ENCODE results near the gene SIM2.
"Not testable (repeated sequence)": the region's sequence is repeated elsewhere in the genome, so short reads cannot be mapped to it uniquely, and the experiment has no call there.

SIM2 gene
- 0 to 3.1 (median 0) reads per million in 17 experiments for total RNA-seq

GRCh38 chr21:36698981-36699545 lies at the start of gene SIM2:
SIM2 (plus strand) TSS chr21:36699115; CDS start chr21:36699747, 632 bp downstream.
- DNase-seq = no peak

DNA sequence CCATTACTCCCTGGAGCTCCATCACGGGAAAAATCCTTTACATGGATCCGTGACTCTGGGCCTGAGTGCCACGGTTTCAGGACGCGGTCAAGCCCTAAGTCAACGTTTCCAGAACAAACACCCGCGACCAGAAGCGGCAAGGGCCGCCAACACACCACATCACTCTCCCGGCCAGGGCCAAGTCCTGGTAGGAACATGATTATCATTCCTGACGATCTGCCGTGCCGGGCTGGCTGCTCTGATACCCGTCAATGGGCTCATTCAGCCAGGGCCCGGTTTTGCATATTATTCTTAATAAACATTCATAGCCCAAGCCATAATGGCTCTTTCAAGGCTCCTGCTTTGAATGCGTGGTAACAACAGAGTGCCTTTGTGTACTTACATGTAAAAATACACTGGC lies 44.6 kb upstream of the SIM2 start:
- no peak for DNase-seq

DNA sequence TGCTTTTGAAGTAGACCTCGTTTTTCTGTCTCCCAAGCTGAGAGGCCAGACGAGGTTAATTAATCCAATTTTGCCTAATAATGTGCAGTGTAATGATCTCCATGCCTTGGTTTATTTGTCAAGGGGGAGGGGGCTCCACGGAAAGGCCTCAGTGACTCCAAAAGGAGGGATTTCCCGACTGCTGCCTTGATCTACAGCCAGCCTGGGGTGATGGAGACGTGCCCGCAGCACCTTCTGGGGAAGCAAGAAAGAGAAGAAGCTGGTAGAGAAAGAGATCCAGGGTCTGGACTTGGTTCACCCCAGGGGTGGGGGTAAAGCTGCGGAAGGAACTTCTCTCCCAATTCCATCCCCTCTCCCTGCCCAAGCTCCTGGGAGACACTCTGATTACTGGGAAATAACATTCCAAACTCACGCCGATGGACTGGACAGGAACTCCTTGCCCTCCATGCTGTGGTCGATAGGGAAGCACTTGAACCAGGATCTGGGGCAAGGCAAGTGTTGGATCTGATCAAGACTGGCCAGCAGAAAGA lies 44.1 kb upstream of the SIM2 start:
- DNase-seq = no peak

DNA sequence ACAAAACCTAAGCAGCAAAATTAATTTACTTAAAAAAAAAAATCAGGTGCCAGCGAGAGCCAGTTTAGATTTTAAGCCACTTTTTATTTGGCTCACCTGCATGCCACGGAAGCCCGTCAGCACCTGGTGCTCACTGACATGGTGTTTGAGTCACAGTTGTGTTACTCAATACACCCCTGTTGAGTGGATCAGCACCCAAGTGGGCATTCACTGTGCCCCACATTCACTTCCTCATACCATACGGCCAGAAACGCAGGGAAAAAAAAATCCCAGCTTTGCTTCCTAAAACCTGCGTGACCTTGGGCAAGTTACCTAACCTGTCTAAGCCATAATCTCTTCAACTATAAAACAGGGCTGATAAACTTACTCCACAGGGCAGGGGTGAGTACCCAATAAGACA lies 42.8 kb upstream of the SIM2 start:
- DNase-seq = peak; percentile 33 to 54 (median 52)

GRCh38 chr21:36657290-36657689 lies 41.6 kb upstream of the SIM2 start:
- not testable (repeated sequence) for DNase-seq

- no peak for DNase-seq
These were observed 40.9 kb upstream of the SIM2 start for GRCh38 chr21:36657999-36658398.

DNA sequence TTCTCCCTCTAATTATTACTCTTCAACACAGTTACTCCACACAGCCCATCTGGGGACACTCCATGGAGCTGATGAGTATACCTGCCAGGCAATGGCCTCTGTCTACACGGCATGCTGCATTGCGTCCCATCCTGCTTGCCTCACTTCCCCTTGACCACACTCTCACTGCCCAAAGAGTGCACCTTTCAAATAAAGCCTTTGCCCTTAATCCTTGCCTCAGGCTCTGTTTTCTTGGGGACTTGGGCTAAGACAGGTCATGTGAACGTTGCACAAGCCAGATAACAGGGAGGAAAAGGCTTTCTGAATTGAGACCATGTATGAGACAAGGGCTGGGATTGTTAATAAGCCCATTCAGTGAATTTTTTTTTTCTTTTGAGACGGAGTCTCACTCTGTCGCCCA lies 40.0 kb upstream of the SIM2 start:
- no peak for DNase-seq

- peak; percentile 20 to 64 (median 43) for DNase-seq
These were observed 37.2 kb upstream of the SIM2 start for GRCh38 chr21:36661511-36662309.

- no peak for DNase-seq
These were observed 35.7 kb upstream of the SIM2 start for GRCh38 chr21:36663033-36663855.

GRCh38 chr21:36664662-36664990 lies 34.3 kb upstream of the SIM2 start:
- DNase-seq = no peak

GRCh38 chr21:36665806-36666205 lies 33.1 kb upstream of the SIM2 start:
- no peak for DNase-seq

DNA sequence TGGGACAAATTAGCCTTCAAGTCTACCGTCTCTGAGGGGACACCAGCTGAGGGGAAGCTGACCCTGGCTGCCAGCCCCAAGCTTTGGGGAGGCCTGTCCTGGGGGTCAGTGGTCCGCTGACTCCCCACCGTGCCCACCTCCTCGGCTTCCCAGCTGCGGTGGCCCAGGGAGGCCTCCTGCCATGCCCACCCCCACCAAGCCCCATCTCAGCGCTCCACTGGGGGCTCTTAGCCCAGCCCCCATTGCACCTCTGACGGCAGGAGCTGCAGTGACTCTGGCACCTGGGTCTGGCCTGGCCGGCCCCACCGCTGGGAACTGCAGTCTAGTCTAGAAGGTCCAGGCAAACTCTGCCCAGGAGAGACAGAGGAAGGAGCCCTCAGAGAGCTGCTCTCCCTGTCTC lies 30.2 kb upstream of the SIM2 start:
- no peak for DNase-seq

DNA sequence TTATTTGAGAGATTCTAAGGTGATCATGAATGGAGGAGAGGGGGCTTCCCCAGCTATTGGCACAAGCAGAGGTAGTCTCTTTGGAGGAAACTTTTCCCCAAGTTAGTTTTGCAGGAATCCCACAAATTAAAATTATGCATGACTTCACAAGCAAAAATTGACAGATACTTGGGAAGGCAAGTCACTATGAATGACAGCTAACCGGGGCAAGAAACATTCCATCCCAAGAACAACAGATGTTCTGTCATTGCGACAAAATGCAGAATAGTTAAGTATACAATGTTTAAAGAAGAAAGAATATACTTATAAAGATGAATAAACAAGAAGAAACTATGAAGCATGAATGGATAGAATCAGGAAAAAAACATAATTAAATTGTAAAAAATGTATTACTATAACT lies 27.1 kb upstream of the SIM2 start:
- DNase-seq = no peak

- DNase-seq = not testable (repeated sequence)
These were observed 26.6 kb upstream of the SIM2 start for GRCh38 chr21:36672296-36672695.

- no peak for DNase-seq
These were observed 26.2 kb upstream of the SIM2 start for GRCh38 chr21:36672737-36673136.

- DNase-seq = no peak
These were observed 22.6 kb upstream of the SIM2 start for GRCh38 chr21:36676039-36676950.

DNA sequence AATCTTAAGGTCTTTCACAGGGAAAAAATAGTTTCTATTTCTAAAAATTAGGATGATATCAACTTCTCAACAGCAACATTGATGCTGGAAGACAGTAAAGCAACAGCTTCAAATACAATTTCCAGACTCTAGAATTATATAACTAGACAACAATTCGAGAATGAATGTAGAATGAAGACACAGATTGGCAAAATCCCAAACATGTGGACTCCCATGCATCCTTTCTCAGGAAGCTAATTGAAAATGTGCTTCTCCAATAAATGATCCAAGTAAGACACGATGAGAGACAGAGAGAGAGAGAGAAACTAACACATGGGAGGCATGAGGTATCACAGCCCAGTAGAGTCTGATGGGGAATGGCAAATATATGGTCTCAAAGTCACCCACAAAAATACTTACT lies 21.5 kb upstream of the SIM2 start:
- DNase-seq = no peak

GRCh38 chr21:36678538-36678937 lies 20.4 kb upstream of the SIM2 start:
- no peak for DNase-seq

DNA sequence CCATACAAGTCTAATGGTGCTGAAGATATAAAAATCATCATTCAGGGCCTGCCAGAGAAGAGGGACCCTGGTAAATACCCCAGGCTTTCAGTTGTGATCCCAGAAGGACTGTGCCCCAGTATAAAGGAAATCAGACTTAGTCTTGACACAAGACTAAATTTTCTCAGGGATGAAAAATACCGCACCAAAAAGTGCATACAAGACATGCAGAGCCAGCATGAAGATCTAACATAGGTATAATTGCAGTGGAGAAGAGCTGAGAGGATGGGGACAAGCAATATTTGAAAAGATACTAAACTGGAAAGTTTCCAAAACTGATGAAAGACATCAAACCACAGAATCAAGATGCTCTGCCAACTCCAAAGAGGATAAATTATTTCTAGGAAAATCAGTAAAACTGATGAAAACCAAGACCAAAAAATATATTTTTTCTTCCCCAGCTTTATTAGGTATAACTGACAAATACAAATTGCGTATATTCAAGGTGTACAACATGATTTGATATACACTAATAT lies 17.7 kb upstream of the SIM2 start:
- no peak for DNase-seq

GRCh38 chr21:36684957-36685714 lies 13.8 kb upstream of the SIM2 start:
- DNase-seq = no peak

GRCh38 chr21:36686955-36687354 lies 12.0 kb upstream of the SIM2 start:
- DNase-seq = no peak

All from suppressor macrophage (primary cell).